ENCODE data around the gene GLS2. TPM values are rescaled to one million over a fixed set of nuclear protein-coding genes. Genes with fewer than 3 reads are reported as not detected.

GLS2 gene
- total RNA-seq, 2 experiments from 2014 or later = 5.2 to 7.3 TPM

- Mint-ChIP-seq H3K4me3 (no peak overlapping the region), H3K27ac (no peak overlapping the region), H3K27me3 (no peaks in the 10 kb centered on the region), H3K4me1 (ENCODE audit: low read depth) (no peaks in the 10 kb centered on the region), H3K36me3 (ENCODE audit: low read depth) (peaks cover 19% of the 10 kb centered on the region), H3K9me3 (no peaks in the 10 kb centered on the region)
- no peak for TF ChIP-seq CTCF (IDR thresholded peaks at IDR 0.05)
- intact Hi-C loops (cut with micrococcal nuclease) = no loop called here
- DNase-seq = no peak
- ATAC-seq = no peak
- ChIA-PET CTCF (interaction anchor here (1.1 kb wide), 1 partner anchor 10 kb away, joined by 4 read pairs; no protein-coding TSS in a partner anchor), POLR2A (no interaction called here)
Measured at GRCh38 chr12:56434828-56435227, 53.1 kb downstream of the GLS2 start.

GRCh38 chr12:56431850-56432249 lies 56.1 kb downstream of the GLS2 start:
- no peaks in the 10 kb centered on the region for H3K27me3 Mint-ChIP-seq
- H3K27ac Mint-ChIP-seq = no peak overlapping the region
- no peaks in the 10 kb centered on the region for H3K9me3 Mint-ChIP-seq
- intact Hi-C loops (cut with micrococcal nuclease) = no loop called here
- TF ChIP-seq CTCF (IDR thresholded peaks at IDR 0.05) = no peak
- no peak overlapping the region for H3K4me3 Mint-ChIP-seq
- DNase-seq = no peak
- no peaks in the 10 kb centered on the region for H3K4me1 Mint-ChIP-seq (ENCODE audit: low read depth)
- POLR2A ChIA-PET = no interaction called here
- H3K36me3 Mint-ChIP-seq (ENCODE audit: low read depth) = peaks cover 39% of the 10 kb centered on the region
- ATAC-seq = no peak
- CTCF ChIA-PET = no interaction called here

- ATAC-seq = no peak
- Mint-ChIP-seq H3K9me3 (no peaks in the 10 kb centered on the region), H3K4me3 (no peak overlapping the region), H3K27me3 (no peaks in the 10 kb centered on the region), H3K4me1 (ENCODE audit: low read depth) (no peaks in the 10 kb centered on the region), H3K36me3 (ENCODE audit: low read depth) (peaks cover 39% of the 10 kb centered on the region), H3K27ac (no peak overlapping the region)
- POLR2A ChIA-PET = no interaction called here
- TF ChIP-seq CTCF (IDR thresholded peaks at IDR 0.05) = no peak
- CTCF ChIA-PET = no interaction called here
- no peak for DNase-seq
- intact Hi-C loops (cut with micrococcal nuclease) = no loop called here
Measured at GRCh38 chr12:56431288-56431687, 56.7 kb downstream of the GLS2 start.

GRCh38 chr12:56425940-56426438 lies 62.0 kb downstream of the GLS2 start:
- Mint-ChIP-seq H3K4me1 (ENCODE audit: low read depth) (peaks cover 3% of the 10 kb centered on the region), H3K27me3 (no peaks in the 10 kb centered on the region), H3K4me3 (no peak overlapping the region), H3K9me3 (no peaks in the 10 kb centered on the region), H3K36me3 (ENCODE audit: low read depth) (peaks cover 53% of the 10 kb centered on the region), H3K27ac (no peak overlapping the region)
- ChIA-PET POLR2A (interaction anchor here (1.2 to 1.5 kb wide), 2 partner anchors 11 to 15 kb away, joined by 3 to 4 read pairs; no protein-coding TSS in a partner anchor), CTCF (interaction anchor here (0.6 to 0.8 kb wide), 2 partner anchors 38 to 756 kb away, joined by 3 read pairs; no protein-coding TSS in a partner anchor)
- TF ChIP-seq CTCF (IDR thresholded peaks at IDR 0.05) = no peak
- ATAC-seq = no peak
- no peak for DNase-seq
- intact Hi-C loops (cut with micrococcal nuclease) = no loop called here

GRCh38 chr12:56425193-56425592 lies 62.8 kb downstream of the GLS2 start:
- ChIA-PET CTCF (interaction anchor here (0.6 to 1.6 kb wide), 5 partner anchors 23 to 757 kb away, joined by 3 to 6 read pairs (median 3); partner anchors contain the start of gene STAT2), POLR2A (interaction anchor here (1.2 to 1.5 kb wide), 3 partner anchors 12 to 24 kb away, joined by 3 to 5 read pairs (median 4); partner anchors contain the start of gene TIMELESS)
- intact Hi-C loops (cut with micrococcal nuclease) = no loop called here
- peaks cover 56% of the 10 kb centered on the region for H3K36me3 Mint-ChIP-seq (ENCODE audit: low read depth)
- peaks cover 3% of the 10 kb centered on the region for H3K4me1 Mint-ChIP-seq (ENCODE audit: low read depth)
- ATAC-seq (no peak), DNase-seq (no peak)
- no peaks in the 10 kb centered on the region for H3K9me3 Mint-ChIP-seq
- TF ChIP-seq CTCF (IDR thresholded peaks at IDR 0.05) = no peak
- H3K27ac Mint-ChIP-seq = no peak overlapping the region
- no peaks in the 10 kb centered on the region for H3K27me3 Mint-ChIP-seq
- H3K4me3 Mint-ChIP-seq = no peak overlapping the region

Other genes with a start within 250 kb of the GLS2 start
- gene ANKRD52, start 229.8 kb downstream of the GLS2 start, total RNA-seq = 10 to 100 TPM; 23.3 to 31.3 TPM
- gene COQ10A, start 221.2 kb downstream of the GLS2 start, total RNA-seq = 1 to 10 TPM; 7.9 to 9.6 TPM
- gene CS, start 187.8 kb downstream of the GLS2 start, total RNA-seq = 100 to 1,000 TPM; 292 to 297 TPM
- gene CNPY2, start 172.2 kb downstream of the GLS2 start, total RNA-seq = 10 to 100 TPM; 81.0 to 81.7 TPM
- 10 to 100 TPM; 55.7 to 69.0 TPM for gene PAN2, start 154.2 kb downstream of the GLS2 start, total RNA-seq
- gene IL23A, start 149.3 kb downstream of the GLS2 start, total RNA-seq = 10 to 100 TPM; 41.3 to 41.5 TPM
- gene STAT2, start 128.1 kb downstream of the GLS2 start, total RNA-seq = 10 to 100 TPM; 64.4 to 69.7 TPM
- not detected for gene APOF, start 125.3 kb downstream of the GLS2 start, total RNA-seq
- 10 to 100 TPM; 48.7 to 49.2 TPM for gene TIMELESS, start 38.7 kb downstream of the GLS2 start, total RNA-seq
- gene MIP, start 33.5 kb downstream of the GLS2 start, total RNA-seq = not detected
- 1 to 10 TPM; 3.2 to 3.3 TPM for gene SPRYD4, start 19.6 kb downstream of the GLS2 start, total RNA-seq
- 1 to 10 TPM; 2.8 to 3.1 TPM for gene RBMS2, start 33.7 kb upstream of the GLS2 start, total RNA-seq
- gene BAZ2A, start 142.2 kb upstream of the GLS2 start, total RNA-seq = 10 to 100 TPM; 80.1 to 89.3 TPM
- gene ATP5F1B, start 157.8 kb upstream of the GLS2 start, total RNA-seq = 100 to 1,000 TPM; 859 to 869 TPM
- gene PTGES3, start 200.1 kb upstream of the GLS2 start, total RNA-seq = 100 to 1,000 TPM; 381 to 406 TPM
- gene NACA, start 237.1 kb upstream of the GLS2 start, total RNA-seq = 1,000 to 10,000 TPM; 1,203 to 1,221 TPM

All from activated CD8-positive, alpha-beta T cell treated with anti-CD3 and anti-CD28 coated beads for 36 hours (primary cell).